ENCODE data around the gene HTRA3.

The HTRA3 gene

GRCh38 chr4:8235224-8235623, 34.3 kb upstream of the HTRA3 start:
- no peak for DNase-seq

GRCh38 chr4:8235686-8236085, 33.9 kb upstream of the HTRA3 start:
- DNase-seq = no peak

GRCh38 chr4:8236106-8236919, 33.2 kb upstream of the HTRA3 start:
- DNase-seq = no peak

GRCh38 chr4:8236920-8237195, 32.7 kb upstream of the HTRA3 start:
- DNase-seq = no peak

GRCh38 chr4:8237256-8237989, 32.1 kb upstream of the HTRA3 start:
- no peak for DNase-seq

- DNase-seq = no peak
These were observed 31.5 kb upstream of the HTRA3 start for GRCh38 chr4:8238036-8238511.

GRCh38 chr4:8238515-8239053, 31.0 kb upstream of the HTRA3 start:
- no peak for DNase-seq

GRCh38 chr4:8239226-8239625, 30.3 kb upstream of the HTRA3 start:
- DNase-seq = no peak

GRCh38 chr4:8239661-8240060, 29.9 kb upstream of the HTRA3 start:
- no peak for DNase-seq

- no peak for DNase-seq
These were observed 29.1 kb upstream of the HTRA3 start for GRCh38 chr4:8240211-8241041.

- no peak for DNase-seq
These were observed 28.3 kb upstream of the HTRA3 start for GRCh38 chr4:8241211-8241779.

GRCh38 chr4:8241895-8242696, 27.5 kb upstream of the HTRA3 start:
- no peak for DNase-seq

- DNase-seq = no peak
These were observed 26.6 kb upstream of the HTRA3 start for GRCh38 chr4:8242782-8243560.

- no peak for DNase-seq
These were observed 25.4 kb upstream of the HTRA3 start for GRCh38 chr4:8244001-8244757.

GRCh38 chr4:8244931-8245460, 24.6 kb upstream of the HTRA3 start:
- DNase-seq = no peak

- DNase-seq = no peak
These were observed 23.4 kb upstream of the HTRA3 start for GRCh38 chr4:8245884-8246833.

GRCh38 chr4:8247047-8247930, 22.3 kb upstream of the HTRA3 start:
- no peak for DNase-seq

GRCh38 chr4:8248091-8248490, 21.5 kb upstream of the HTRA3 start:
- no peak for DNase-seq

All from cerebellar nuclear complex (tissue), 1 donor.